CD4-positive, alpha-beta T cell (primary cell): Measurements from ENCODE around the gene PRDX2. TPM values are rescaled to one million over a fixed set of nuclear protein-coding genes. Genes with fewer than 3 reads are reported as not detected.
"Not testable (repeated sequence)": the region's sequence is repeated elsewhere in the genome, so short reads cannot be mapped to it uniquely, and the experiment has no call there.

Source experiments
- ATAC-seq: fragments of 200-7000 bp; cut with Tn5 transposase; one replicate; pipeline ENCODE4 v1.10.0; 2022; ENCODE audit warnings: mild to moderate bottlenecking; ENCODE audit not compliant: poor library complexity
- CTCF ChIA-PET: fragments of 350-600 bp; sonication (Branson Sonifier 250); formaldehyde crosslinking; loops from one replicate; lab custom pipeline; 2021; ENCODE audit warnings: antibody characterized with exemption, inconsistent platforms; lab: Charles Lee
- POLR2A ChIA-PET: fragments of 350-600 bp; sonication (Branson Sonifier 250); formaldehyde crosslinking; loops from one replicate; lab custom pipeline; 2021; ENCODE audit warnings: antibody characterized with exemption, inconsistent platforms; lab: Charles Lee
- DNase-seq, 14 experiments: peaks; one replicate each; pipeline ENCODE4 v3.0.0-alpha.2; 2013 to 2020; ENCODE audit warnings: mixed read lengths in 2 of 14
- H3K27ac ChIP-seq, 2 donors: one replicate each; pipeline versions ENCODE4 v1.5.1 to v1.7.0; 2013; ENCODE audit warnings: low read length in 2 of 2, low read depth in 1 of 2, mild to moderate bottlenecking in 1 of 2
- H3K27me3 ChIP-seq, 2 experiments: 1 replicate in 1 of 2; 2 replicates in 1 of 2; pipeline versions ENCODE4 v1.6.1 to v1.7.0; 2013; ENCODE audit warnings: low read length in 2 of 2, control low read depth in 1 of 2, mild to moderate bottlenecking in 1 of 2, moderate library complexity in 1 of 2; ENCODE audit not compliant: insufficient read depth in 2 of 2, control insufficient read depth in 1 of 2
- H3K36me3 ChIP-seq: one replicate; pipeline ENCODE4 v1.6.1; 2013; ENCODE audit warnings: low read length, control low read depth; ENCODE audit not compliant: insufficient read depth
- H3K4me1 ChIP-seq: one replicate; pipeline ENCODE4 v1.6.1; 2013; ENCODE audit warnings: low read length, control low read depth; ENCODE audit not compliant: insufficient read depth
- H3K4me3 ChIP-seq: one replicate; pipeline ENCODE4 v1.5.1; 2013; ENCODE audit warnings: mild to moderate bottlenecking, low read length, moderate library complexity
- H3K9me3 ChIP-seq, 2 experiments: 1 replicate in 1 of 2; 2 replicates in 1 of 2; pipeline versions ENCODE4 v1.6.1 to v1.7.0; 2013; ENCODE audit warnings: low read length in 2 of 2, mild to moderate bottlenecking in 2 of 2, control low read depth in 1 of 2, moderate library complexity in 1 of 2; ENCODE audit not compliant: control insufficient read depth in 1 of 2, insufficient read depth in 1 of 2
- H3K27ac Mint-ChIP-seq: one replicate; pipeline ENCODE4 v1.8.0; 2020; ENCODE audit warnings: mixed read lengths
- H3K27me3 Mint-ChIP-seq: one replicate; pipeline ENCODE4 v1.8.0; 2021; ENCODE audit warnings: mixed read lengths
- H3K36me3 Mint-ChIP-seq: one replicate; pipeline ENCODE4 v1.8.0; 2021; ENCODE audit warnings: low read depth, mixed read lengths
- H3K4me1 Mint-ChIP-seq: one replicate; pipeline ENCODE4 v1.8.0; 2021; ENCODE audit warnings: low read depth, mixed read lengths
- H3K4me3 Mint-ChIP-seq: one replicate; pipeline ENCODE4 v1.8.0; 2020; ENCODE audit warnings: mild to moderate bottlenecking, mixed read lengths
- H3K9me3 Mint-ChIP-seq: one replicate; pipeline ENCODE4 v1.8.0; 2020; ENCODE audit warnings: mixed read lengths
- CTCF ChIP-seq: fragments of 200-600 bp; IDR thresholded peaks from one replicate; pipeline ENCODE4 v1.8.0; 2022; ENCODE audit warnings: antibody characterized with exemption, mild to moderate bottlenecking
- intact Hi-C, 2 experiments: fragments of 100-400 bp; cut with DNase I in 1 of 2; cut with micrococcal nuclease in 1 of 2; formaldehyde crosslinking; loops; one replicate each; pipeline versions ENCODE4 v1.15.1 to v1.9.0; 2023 to 2025; cut with DNase I, micrococcal nuclease
- total RNA-seq, 174 experiments: library from RNA in 2 of 174; stranded (reverse) in 2 of 174; gene quantifications; one replicate each; pipeline ENCODE4 v1.2.3 and lab custom pipeline; 2021 to 2026

PRDX2 gene
- total RNA-seq, 2 experiments from 2014 or later, result 59.7 to 65.9 TPM

- Mint-ChIP-seq H3K4me3 (no peak overlapping the region), H3K9me3 (no peaks in the 10 kb centered on the region), H3K36me3 (no peaks in the 10 kb centered on the region), H3K27ac (no peak overlapping the region), H3K27me3 (peaks cover 25% of the 10 kb centered on the region), H3K4me1 (no peaks in the 10 kb centered on the region)
- DNase-seq (no peak), ATAC-seq (no peak)
- POLR2A ChIA-PET, result no interaction called here
- peaks cover 10% of the 10 kb centered on the region for H3K4me1 ChIP-seq
- no peak overlapping the region for H3K4me3 ChIP-seq
- H3K9me3 ChIP-seq, result peaks cover 0 to 9% of the 10 kb centered on the region in 2 experiments
- intact Hi-C loops, result no loop called here
- CTCF ChIA-PET, result no interaction called here
- H3K36me3 ChIP-seq, result no peaks in the 10 kb centered on the region
- peaks cover 17% of the 10 kb centered on the region in 2 experiments for H3K27me3 ChIP-seq
- no peak for TF ChIP-seq CTCF
- no peak overlapping the region for H3K27ac ChIP-seq
These were observed 20.2 kb upstream of the PRDX2 start for GRCh38 chr19:12821761-12822160.

- H3K27me3 Mint-ChIP-seq, ATAC-seq, H3K4me3 Mint-ChIP-seq, DNase-seq, H3K9me3 Mint-ChIP-seq, H3K4me3 ChIP-seq, H3K4me1 Mint-ChIP-seq, H3K27ac Mint-ChIP-seq, H3K4me1 ChIP-seq, POLR2A ChIA-PET, CTCF ChIA-PET, H3K9me3 ChIP-seq, H3K27me3 ChIP-seq, intact Hi-C loops, H3K27ac ChIP-seq, H3K36me3 ChIP-seq: not testable (repeated sequence)
- peaks cover 14% of the 10 kb centered on the region for H3K36me3 Mint-ChIP-seq
These were observed 16.2 kb upstream of the PRDX2 start for GRCh38 chr19:12817810-12818209.

- DNase-seq, H3K4me3 ChIP-seq, ATAC-seq, H3K4me1 Mint-ChIP-seq, intact Hi-C loops, H3K36me3 ChIP-seq, H3K27ac Mint-ChIP-seq, H3K27me3 ChIP-seq, CTCF ChIA-PET, H3K27me3 Mint-ChIP-seq, H3K4me3 Mint-ChIP-seq, POLR2A ChIA-PET, H3K4me1 ChIP-seq, H3K27ac ChIP-seq, H3K9me3 ChIP-seq, H3K9me3 Mint-ChIP-seq: not testable (repeated sequence)
- H3K36me3 Mint-ChIP-seq, result peaks cover 15% of the 10 kb centered on the region
These were observed 15.6 kb upstream of the PRDX2 start for GRCh38 chr19:12817188-12817587.

- Mint-ChIP-seq H3K4me3 (no peak overlapping the region), H3K9me3 (no peaks in the 10 kb centered on the region), H3K27ac (no peak overlapping the region), H3K4me1 (no peaks in the 10 kb centered on the region), H3K36me3 (peaks cover 15% of the 10 kb centered on the region), H3K27me3 (no peaks in the 10 kb centered on the region)
- H3K9me3 ChIP-seq, result no peaks in the 10 kb centered on the region
- no peaks in the 10 kb centered on the region for H3K27me3 ChIP-seq
- no peak overlapping the region for H3K4me3 ChIP-seq
- intact Hi-C loops, result no loop called here
- H3K36me3 ChIP-seq, result peaks cover 6% of the 10 kb centered on the region
- no peak overlapping the region for H3K27ac ChIP-seq
- ChIA-PET POLR2A (interaction anchor here (0.6 kb wide), 1 partner anchor 119 kb away, joined by 3 read pairs; the partner anchor contains the start of gene FARSA), CTCF (interaction anchor here (1.0 kb wide), 1 partner anchor 10 kb away, joined by 4 read pairs; no protein-coding TSS in a partner anchor)
- H3K4me1 ChIP-seq, result no peaks in the 10 kb centered on the region
- no peak for TF ChIP-seq CTCF
- ATAC-seq (no peak), DNase-seq (no peak)
These were observed 13.5 kb upstream of the PRDX2 start for GRCh38 chr19:12815088-12815487.
